ENCODE measurements around the gene APCDD1L. TPM values are rescaled to one million over a fixed set of nuclear protein-coding genes. Genes with fewer than 3 reads are reported as not detected.

The APCDD1L gene
- total and polyA plus RNA-seq, 11 donors, result 0.24 to 1.1 (median 0.60) TPM; not detected in 2

GRCh38 chr20:58473453-58474425 is 41.5 kb downstream of the APCDD1L start:
- no peaks in the 10 kb centered on the region for H3K27me3 ChIP-seq
- WGBS, 4 donors, result 86 to 95% (median 90%) methylated on average over 10 to 13 of the region's 13 CpGs
- H3K27ac ChIP-seq, result no peak overlapping the region
- H3K9me3 ChIP-seq, result peaks cover 0 to 23% (median 7%) of the 10 kb centered on the region in 12 donors
- DNase-seq (no peak), ATAC-seq (no peak)
- no peak overlapping the region for H3K4me3 ChIP-seq
- no peak for TF ChIP-seq CTCF (IDR thresholded peaks at IDR 0.05)
- no peak for TF ChIP-seq POLR2A (IDR thresholded peaks at IDR 0.05)
- peaks cover 0 to 10% (median 0%) of the 10 kb centered on the region in 12 donors for H3K4me1 ChIP-seq
- no peaks in the 10 kb centered on the region for H3K36me3 ChIP-seq
- intact Hi-C loops (cut with DNase I), result loop anchor here in 1 of 10 donors (10.0 kb wide), 1 partner anchor 171 kb away; no protein-coding TSS in a partner anchor

- no peak for TF ChIP-seq POLR2A (IDR thresholded peaks at IDR 0.05)
- no peak for TF ChIP-seq CTCF (IDR thresholded peaks at IDR 0.05)
- H3K4me1 ChIP-seq, result peaks cover 0 to 10% (median 0%) of the 10 kb centered on the region in 12 donors
- no peaks in the 10 kb centered on the region for H3K27me3 ChIP-seq
- H3K9me3 ChIP-seq, result peaks cover 0 to 10% (median 0%) of the 10 kb centered on the region in 12 donors
- 84 to 92% (median 91%) methylated on average over 20 of the region's 20 CpGs for WGBS, 4 donors
- ATAC-seq, result no peak
- no peak overlapping the region for H3K4me3 ChIP-seq
- no peak for DNase-seq
- H3K36me3 ChIP-seq, result no peaks in the 10 kb centered on the region
- peak overlapping the region in 1 of 12 donors; percentile 53 for H3K27ac ChIP-seq
- intact Hi-C loops (cut with DNase I), result loop anchor here in 1 of 10 donors (10.0 kb wide), 1 partner anchor 172 kb away; no protein-coding TSS in a partner anchor
Measured at GRCh38 chr20:58472273-58473018, 42.8 kb downstream of the APCDD1L start.

GRCh38 chr20:58471193-58472164 is 43.7 kb downstream of the APCDD1L start:
- WGBS, 4 donors, result 59 to 76% (median 66%) methylated on average over 15 to 26 of the region's 26 CpGs
- Histone ChIP-seq H3K9me3 (peaks cover 0 to under 1% (median 0%) of the 10 kb centered on the region in 12 donors), H3K36me3 (no peaks in the 10 kb centered on the region), H3K27me3 (no peaks in the 10 kb centered on the region), H3K27ac (peak overlapping the region in 3 of 12 donors; percentile 24 to 53 (median 46)), H3K4me3 (no peak overlapping the region), H3K4me1 (peaks cover 0 to 10% (median 0%) of the 10 kb centered on the region in 12 donors)
- ATAC-seq, result peak; percentile 82 to 94 (median 90)
- intact Hi-C loops (cut with DNase I), result loop anchor here in 1 of 10 donors (10.0 kb wide), 1 partner anchor 173 kb away; no protein-coding TSS in a partner anchor
- DNase-seq, result peak; percentile 67 to 82 (median 76)
- TF ChIP-seq CTCF (IDR thresholded peaks at IDR 0.05) (no peak), POLR2A (IDR thresholded peaks at IDR 0.05) (no peak)

All from heart left ventricle (tissue), 16 donors.